Sigmoid colon (tissue), 4 donors: ENCODE measurements around the gene KSR1.

Experiments used
- CTCF ChIP-seq, 4 experiments: fragments of 450-650 bp in 3 of 4; fragments of 200-600 bp in 1 of 4; IDR thresholded peaks; one replicate each; pipeline ENCODE4 v1.5.1; 2016 to 2019; ENCODE audit warnings: antibody characterized with exemption in 4 of 4, mild to moderate bottlenecking in 3 of 4, moderate library complexity in 2 of 4
- POLR2A ChIP-seq, 2 donors: fragments of 450-650 bp; IDR thresholded peaks; one replicate each; pipeline ENCODE4 v1.6.1; 2016; ENCODE audit warnings: antibody characterized with exemption in 2 of 2, mild to moderate bottlenecking in 2 of 2, moderate library complexity in 2 of 2
- POLR2AphosphoS5 ChIP-seq, 4 donors: sonication (generic); formaldehyde crosslinking; IDR thresholded peaks; one replicate each; pipeline ENCODE4 v1.6.1; 2017; ENCODE audit warnings: antibody characterized with exemption in 4 of 4

- TF ChIP-seq CTCF (IDR thresholded peaks at IDR 0.05), result no peak
- TF ChIP-seq POLR2AphosphoS5 (IDR thresholded peaks at IDR 0.05), result no peak
- no peak for TF ChIP-seq POLR2A (IDR thresholded peaks at IDR 0.05)
Observed at GRCh38 chr17:27446569-27447301, 9.5 kb upstream of the KSR1 start.
